ENCODE measurements around the gene SYT1. TPM values are rescaled to one million over a fixed set of nuclear protein-coding genes. Genes with fewer than 3 reads are reported as not detected.

The SYT1 gene
- total RNA-seq, 5 donors from 2014 or later (not counting 1 experiment from before 2014, with no cell fraction given): 0.09 TPM; not detected in 3

DNA sequence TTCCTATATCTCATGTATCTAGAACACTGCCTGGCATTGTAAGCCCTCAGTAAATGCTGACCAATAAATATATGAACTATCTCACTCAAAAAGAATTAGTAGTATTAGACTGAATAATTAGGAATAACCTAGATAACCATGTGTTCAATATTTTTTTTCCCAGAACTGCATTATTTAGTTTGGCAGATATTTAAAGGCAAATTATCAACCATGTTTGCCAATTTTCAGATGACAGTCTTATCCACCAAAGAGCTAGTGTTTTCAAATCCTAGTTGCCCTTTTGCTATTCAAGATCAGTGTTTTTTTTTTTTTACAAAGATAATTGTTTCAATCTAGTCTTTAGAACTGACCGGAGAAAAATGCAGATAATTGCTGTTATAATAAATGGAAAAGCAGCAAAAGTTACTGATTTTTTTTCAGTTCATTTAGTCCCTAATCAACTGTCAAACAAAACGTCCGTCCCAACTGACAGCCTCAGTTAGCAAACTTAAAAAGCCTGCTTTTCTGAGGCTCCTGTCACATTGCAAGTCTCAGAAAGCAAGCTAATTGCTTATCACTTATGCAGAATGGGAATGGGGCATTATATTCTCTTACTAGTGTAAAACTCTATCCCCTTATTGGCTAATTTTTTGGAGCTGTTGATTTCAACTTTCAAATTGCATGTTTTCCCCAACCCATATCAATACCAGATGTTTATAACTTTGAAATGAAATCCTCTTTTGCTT lies 623.0 kb downstream of the SYT1 start:
- H3K36me3 ChIP-seq (ENCODE audit: control insufficient read depth in 2 of 2, extremely low read depth in 1 of 2, insufficient read depth in 1 of 2, low read length in 1 of 2): no peaks in the 10 kb centered on the region
- DNase-seq (no peak), ATAC-seq (replicated peaks in 1 of 4) (no peak)
- Mint-ChIP-seq H3K27ac (no peak overlapping the region), H3K4me3 (no peak overlapping the region), H3K36me3 (no peaks in the 10 kb centered on the region), H3K9me3 (peaks cover 3 to 7% (median 4%) of the 10 kb centered on the region in 3 donors), H3K4me1 (no peaks in the 10 kb centered on the region), H3K27me3 (no peaks in the 10 kb centered on the region)
- H3K4me1 ChIP-seq (ENCODE audit: control insufficient read depth in 1 of 2, extremely low read depth in 1 of 2, insufficient read depth in 2 of 2, low read length in 2 of 2): no peaks in the 10 kb centered on the region
- ChIA-PET POLR2A (no interaction called here), CTCF (no interaction called here)
- WGBS (ENCODE audit: insufficient coverage): no CpG with 5 or more reads among the region's 3 CpGs
- H3K27me3 ChIP-seq (replicated peaks in 1 of 2; ENCODE audit: control insufficient read depth in 2 of 2, extremely low read depth in 1 of 2, insufficient read depth in 2 of 2, low read length in 1 of 2): peaks cover 0 to 3% of the 10 kb centered on the region in 2 experiments
- no peak overlapping the region for H3K4me3 ChIP-seq (ENCODE audit: control insufficient read depth in 1 of 2, extremely low read depth in 1 of 2, low read length in 1 of 2)
- H3K9me3 ChIP-seq: no peaks in the 10 kb centered on the region
- no peak overlapping the region for H3K27ac ChIP-seq (ENCODE audit: low read length)
